ENCODE results near the gene GDAP2.

GDAP2 gene

GRCh38 chr1:117925981-117926380 lies 3.4 kb downstream of the GDAP2 start:
- no peak for TF ChIP-seq CTCF (IDR thresholded peaks at IDR 0.05)

GRCh38 chr1:117921991-117922390 lies 7.4 kb downstream of the GDAP2 start:
- no peak for TF ChIP-seq CTCF (IDR thresholded peaks at IDR 0.05)

GRCh38 chr1:117919376-117919775 lies 10.0 kb downstream of the GDAP2 start:
- no peak for TF ChIP-seq CTCF (IDR thresholded peaks at IDR 0.05)

GRCh38 chr1:117911051-117911450 lies 18.4 kb downstream of the GDAP2 start:
- TF ChIP-seq CTCF (IDR thresholded peaks at IDR 0.05): no peak

GRCh38 chr1:117905019-117905418 lies 24.4 kb downstream of the GDAP2 start:
- no peak for TF ChIP-seq CTCF (IDR thresholded peaks at IDR 0.05)

- no peak for TF ChIP-seq CTCF (IDR thresholded peaks at IDR 0.05)
These were observed 24.9 kb downstream of the GDAP2 start for GRCh38 chr1:117904485-117904884.

GRCh38 chr1:117902944-117903343 lies 26.5 kb downstream of the GDAP2 start:
- TF ChIP-seq CTCF (IDR thresholded peaks at IDR 0.05): no peak

- TF ChIP-seq CTCF (IDR thresholded peaks at IDR 0.05): no peak
These were observed 29.6 kb downstream of the GDAP2 start for GRCh38 chr1:117899801-117900200.

Data from LNCAP (cell line).